ENCODE measurements around the gene ACADVL. TPM values are rescaled to one million over a fixed set of nuclear protein-coding genes. Genes with fewer than 3 reads are reported as not detected.

The ACADVL gene
- total and polyA plus RNA-seq, 12 donors = 961 to 6,098 (median 1,772) TPM

DNA sequence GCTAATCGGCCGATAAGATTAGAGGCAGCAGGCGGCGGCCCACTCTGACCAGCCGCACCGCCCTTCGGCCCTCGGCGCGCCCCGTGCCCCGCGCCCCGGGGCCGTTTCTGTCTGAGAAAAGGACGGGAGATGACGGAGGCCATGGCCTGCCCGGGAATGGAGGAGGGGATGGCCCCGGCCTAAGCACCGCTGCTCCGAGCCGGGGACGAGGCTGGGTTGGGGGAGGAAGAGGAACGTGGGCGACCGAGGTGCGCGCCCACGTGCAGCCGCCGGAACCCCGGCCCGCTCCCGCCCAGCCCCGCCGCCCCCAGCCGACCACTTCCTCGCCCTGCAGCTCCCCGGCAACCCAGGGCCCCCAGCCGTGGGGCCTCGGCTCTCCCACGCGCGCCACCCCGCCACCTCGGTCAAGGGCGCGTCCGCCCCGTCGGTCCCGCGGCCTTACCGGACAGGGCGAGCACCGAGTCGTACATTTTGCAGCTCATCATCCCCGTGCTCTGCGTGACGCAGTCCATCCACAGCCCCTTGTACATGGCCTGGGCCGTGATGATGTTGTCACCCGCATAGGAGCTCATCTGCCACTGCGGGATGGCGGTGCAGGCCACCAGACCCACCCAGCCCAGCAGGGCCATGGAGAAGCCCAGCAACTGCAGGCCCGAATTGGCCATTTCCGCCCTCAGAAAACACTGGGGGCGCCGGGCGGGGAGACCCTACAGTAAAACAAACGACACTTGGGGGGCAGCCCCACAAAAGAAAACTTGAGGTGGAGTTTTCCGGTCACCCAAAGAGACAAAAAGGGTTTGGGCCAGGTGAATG is 41.8 kb downstream of the ACADVL start:
- Histone ChIP-seq H3K4me3 (peak overlapping the region in 2 of 4 donors; percentile 14 to 61), H3K27me3 (no peaks in the 10 kb centered on the region), H3K9me3 (replicated peaks in 1 of 3) (no peaks in the 10 kb centered on the region), H3K36me3 (replicated peaks in 1 of 2) (peaks cover 0 to 24% of the 10 kb centered on the region in 2 donors), H3K27ac (peak overlapping the region in 2 of 5 donors; percentile 19 to 81), H3K4me1 (replicated peaks in 1 of 2) (peaks cover 12 to 21% of the 10 kb centered on the region in 2 donors)
- no peak for DNase-seq
- WGBS, 4 donors = 16 to 75% (median 21%) methylated on average over 9 to 71 of the region's 71 CpGs
- intact Hi-C loops (cut with DNase I) = loop anchor here in 1 of 2 donors (5.0 kb wide), 1 partner anchor 41 kb away; no protein-coding TSS in a partner anchor
- TF ChIP-seq CTCF (IDR thresholded peaks at IDR 0.05) = no peak

GRCh38 chr17:7262192-7262934 is 42.6 kb downstream of the ACADVL start, which contains the start of gene CLDN7:
Gene CLDN7 (minus strand): TSS chr17:7262478. CDS start chr17:7262043, 435 bp downstream.
- no peak for DNase-seq
- intact Hi-C loops (cut with DNase I) = loop anchor here in 1 of 2 donors (5.0 kb wide), 1 partner anchor 40 kb away; no protein-coding TSS in a partner anchor
- Histone ChIP-seq H3K27ac (peak within 1 kb of the TSS in 2 of 5 donors; percentile 19 to 81), H3K27me3 (no peaks in the 10 kb centered on the region), H3K36me3 (replicated peaks in 1 of 2) (peaks cover 0 to 16% of the 10 kb centered on the region in 2 donors), H3K4me1 (replicated peaks in 1 of 2) (peaks cover 12 to 21% of the 10 kb centered on the region in 2 donors), H3K4me3 (peak within 1 kb of the TSS in 2 of 4 donors; percentile 14 to 61), H3K9me3 (replicated peaks in 1 of 3) (no peaks in the 10 kb centered on the region)
- 16 to 46% (median 36%) methylated on average over 31 to 64 of the region's 64 CpGs for WGBS, 4 donors
- TF ChIP-seq POLR2A (IDR thresholded peaks at IDR 0.05) (no peak), CTCF (IDR thresholded peaks at IDR 0.05) (no peak)

GRCh38 chr17:7262935-7263800 is 43.4 kb downstream of the ACADVL start:
- Histone ChIP-seq H3K27ac (no peak overlapping the region), H3K36me3 (replicated peaks in 1 of 2) (peaks cover 0 to 8% of the 10 kb centered on the region in 2 donors), H3K4me3 (peak overlapping the region in 1 of 4 donors; percentile 23), H3K4me1 (replicated peaks in 1 of 2) (peaks cover 12 to 21% of the 10 kb centered on the region in 2 donors), H3K27me3 (no peaks in the 10 kb centered on the region), H3K9me3 (replicated peaks in 1 of 3) (no peaks in the 10 kb centered on the region)
- no peak for TF ChIP-seq POLR2A (IDR thresholded peaks at IDR 0.05)
- no peak for TF ChIP-seq CTCF (IDR thresholded peaks at IDR 0.05)
- WGBS, 4 donors = 28 to 39% (median 34%) methylated on average over 26 of the region's 26 CpGs
- DNase-seq = peak in 1 of 7 donors; percentile 48
- intact Hi-C loops (cut with DNase I) = loop anchor here in 1 of 2 donors (5.0 kb wide), 1 partner anchor 39 kb away; no protein-coding TSS in a partner anchor
